ENCODE results near the gene TSPAN6.

DNA sequence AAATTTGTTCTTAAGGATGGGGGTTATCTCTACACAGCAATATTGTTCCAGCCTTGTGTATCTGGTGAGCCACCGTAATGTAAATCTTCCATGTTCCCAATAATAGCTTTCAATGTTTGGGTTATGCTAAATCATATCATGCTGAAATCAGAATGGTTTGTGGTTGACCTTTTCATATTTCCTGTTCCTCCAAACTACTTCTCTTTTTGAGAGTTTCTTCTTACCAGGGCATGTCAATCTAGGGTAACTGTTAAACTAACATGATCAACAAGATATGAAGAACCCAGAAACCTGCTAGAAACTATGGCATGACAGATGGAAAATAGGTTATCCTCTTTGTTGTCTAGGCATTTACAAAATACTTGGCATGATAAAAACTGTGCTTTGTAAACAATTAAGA lies 29.9 kb downstream of the TSPAN6 start:
- TF ChIP-seq, protein P1, sequence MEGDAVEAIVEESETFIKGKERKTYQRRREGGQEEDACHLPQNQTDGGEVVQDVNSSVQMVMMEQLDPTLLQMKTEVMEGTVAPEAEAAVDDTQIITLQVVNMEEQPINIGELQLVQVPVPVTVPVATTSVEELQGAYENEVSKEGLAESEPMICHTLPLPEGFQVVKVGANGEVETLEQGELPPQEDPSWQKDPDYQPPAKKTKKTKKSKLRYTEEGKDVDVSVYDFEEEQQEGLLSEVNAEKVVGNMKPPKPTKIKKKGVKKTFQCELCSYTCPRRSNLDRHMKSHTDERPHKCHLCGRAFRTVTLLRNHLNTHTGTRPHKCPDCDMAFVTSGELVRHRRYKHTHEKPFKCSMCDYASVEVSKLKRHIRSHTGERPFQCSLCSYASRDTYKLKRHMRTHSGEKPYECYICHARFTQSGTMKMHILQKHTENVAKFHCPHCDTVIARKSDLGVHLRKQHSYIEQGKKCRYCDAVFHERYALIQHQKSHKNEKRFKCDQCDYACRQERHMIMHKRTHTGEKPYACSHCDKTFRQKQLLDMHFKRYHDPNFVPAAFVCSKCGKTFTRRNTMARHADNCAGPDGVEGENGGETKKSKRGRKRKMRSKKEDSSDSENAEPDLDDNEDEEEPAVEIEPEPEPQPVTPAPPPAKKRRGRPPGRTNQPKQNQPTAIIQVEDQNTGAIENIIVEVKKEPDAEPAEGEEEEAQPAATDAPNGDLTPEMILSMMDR (conservative IDR thresholded peaks at IDR 0.05 in 1 of 2, IDR thresholded peaks at IDR 0.05 in 1 of 2; ENCODE audit: low read depth in 1 of 2, low read length in 2 of 2): no peak
- no peak for TF ChIP-seq EZH2 (IDR thresholded peaks at IDR 0.05; ENCODE audit: low read length, missing control alignments)
